KMS-11 (cell line): Measurements from ENCODE around the gene IRF4.

Experiments used
- H2AFZ ChIP-seq: fragments of 200-600 bp; sonication (generic); 2 replicates; pipeline ENCODE4 v1.6.1; 2016; ENCODE audit warnings: antibody characterized with exemption, mixed run types, low read depth
- H3K27ac ChIP-seq: fragments of 200-600 bp; sonication (generic); 2 replicates; pipeline ENCODE4 v1.6.1; 2016; ENCODE audit warnings: mild to moderate bottlenecking, mixed run types
- H3K27me3 ChIP-seq: fragments of 200-600 bp; sonication (generic); 2 replicates; pipeline ENCODE4 v1.6.1; 2017; ENCODE audit warnings: mild to moderate bottlenecking, low read depth, mixed run types, moderate library complexity; ENCODE audit not compliant: insufficient read depth
- H3K36me3 ChIP-seq: fragments of 200-600 bp; sonication (generic); 2 replicates; pipeline ENCODE4 v1.6.1; 2017; ENCODE audit warnings: mild to moderate bottlenecking, mixed run types; ENCODE audit not compliant: insufficient read depth
- H3K4me1 ChIP-seq: fragments of 200-600 bp; sonication (generic); 2 replicates; pipeline ENCODE4 v1.6.1; 2016; ENCODE audit warnings: mild to moderate bottlenecking, low read depth, mixed run types; ENCODE audit not compliant: poor library complexity, severe bottlenecking
- H3K4me2 ChIP-seq: fragments of 200-600 bp; sonication (generic); 2 replicates; pipeline ENCODE4 v1.7.0; 2016; ENCODE audit warnings: mild to moderate bottlenecking, mixed run types
- H3K4me3 ChIP-seq: fragments of 200-600 bp; sonication (generic); IDR thresholded peaks from 2 replicates; pipeline ENCODE4 v1.6.1; 2017; ENCODE audit warnings: low read depth, low read length, mixed read lengths; ENCODE audit not compliant: insufficient read depth
- H3K79me2 ChIP-seq: fragments of 200-600 bp; sonication (generic); 2 replicates; pipeline ENCODE4 v1.6.1; 2016; ENCODE audit warnings: low read depth, mixed run types; ENCODE audit not compliant: insufficient read depth
- H3K9ac ChIP-seq: fragments of 200-600 bp; sonication (generic); 2 replicates; pipeline ENCODE4 v1.6.1; 2016; ENCODE audit warnings: mild to moderate bottlenecking, mixed run types
- H4K20me1 ChIP-seq: fragments of 200-600 bp; sonication (generic); 2 replicates; pipeline ENCODE4 v1.6.1; 2016; ENCODE audit warnings: mild to moderate bottlenecking, mixed run types; ENCODE audit not compliant: insufficient read depth
- TF ChIP-seq, protein P1 (sequence below): fragments of 200-600 bp; sonication (generic); conservative IDR thresholded peaks from 2 replicates; pipeline ENCODE4 v1.6.1; 2017; ENCODE audit warnings: low read depth, mild to moderate bottlenecking, antibody characterized with exemption, low read length, moderate library complexity, mixed read lengths

IRF4 gene

GRCh38 chr6:412146-412886 lies 20.8 kb downstream of the IRF4 start:
- Histone ChIP-seq H3K79me2 (no peaks in the 10 kb centered on the region), H3K4me1 (peaks cover 18% of the 10 kb centered on the region), H3K36me3 (peaks cover 10% of the 10 kb centered on the region; the same call in 1 of the 2 replicates), H3K4me2 (no peak overlapping the region), H3K27me3 (no peaks in the 10 kb centered on the region), H4K20me1 (0 out of 2 replicates have a peak, but pooled peaks cover 10% of the 10 kb centered on the region), H3K9ac (no peak overlapping the region), H3K27ac (peak overlapping the region; percentile 32; the same call in 1 of the 2 replicates), H2AFZ (no peak overlapping the region), H3K4me3 (no peak overlapping the region)
- TF ChIP-seq, protein P1, sequence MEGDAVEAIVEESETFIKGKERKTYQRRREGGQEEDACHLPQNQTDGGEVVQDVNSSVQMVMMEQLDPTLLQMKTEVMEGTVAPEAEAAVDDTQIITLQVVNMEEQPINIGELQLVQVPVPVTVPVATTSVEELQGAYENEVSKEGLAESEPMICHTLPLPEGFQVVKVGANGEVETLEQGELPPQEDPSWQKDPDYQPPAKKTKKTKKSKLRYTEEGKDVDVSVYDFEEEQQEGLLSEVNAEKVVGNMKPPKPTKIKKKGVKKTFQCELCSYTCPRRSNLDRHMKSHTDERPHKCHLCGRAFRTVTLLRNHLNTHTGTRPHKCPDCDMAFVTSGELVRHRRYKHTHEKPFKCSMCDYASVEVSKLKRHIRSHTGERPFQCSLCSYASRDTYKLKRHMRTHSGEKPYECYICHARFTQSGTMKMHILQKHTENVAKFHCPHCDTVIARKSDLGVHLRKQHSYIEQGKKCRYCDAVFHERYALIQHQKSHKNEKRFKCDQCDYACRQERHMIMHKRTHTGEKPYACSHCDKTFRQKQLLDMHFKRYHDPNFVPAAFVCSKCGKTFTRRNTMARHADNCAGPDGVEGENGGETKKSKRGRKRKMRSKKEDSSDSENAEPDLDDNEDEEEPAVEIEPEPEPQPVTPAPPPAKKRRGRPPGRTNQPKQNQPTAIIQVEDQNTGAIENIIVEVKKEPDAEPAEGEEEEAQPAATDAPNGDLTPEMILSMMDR = no peak

DNA sequence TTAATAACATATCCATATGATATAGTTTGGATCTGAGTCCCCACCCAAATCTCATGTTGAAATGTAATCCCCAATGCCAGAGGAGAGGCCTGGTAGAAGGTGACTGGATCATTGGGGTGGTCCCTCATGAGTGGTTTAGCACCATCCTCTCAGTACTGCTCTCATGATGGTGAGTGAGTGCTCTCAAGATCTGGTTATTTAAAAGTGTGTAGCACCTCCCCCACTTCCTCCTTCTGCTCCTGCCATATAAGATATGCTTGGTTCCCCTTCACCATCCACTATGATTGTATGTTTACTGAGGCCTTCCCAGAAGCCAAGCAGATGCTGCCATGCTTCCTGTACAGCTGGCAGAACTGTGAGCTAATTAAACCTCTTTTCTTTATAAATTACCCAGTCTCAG lies 22.9 kb downstream of the IRF4 start:
- Histone ChIP-seq H3K27me3 (no peaks in the 10 kb centered on the region), H3K27ac (peak overlapping the region; percentile 32; the same call in 1 of the 2 replicates), H3K9ac (no peak overlapping the region), H2AFZ (no peak overlapping the region), H3K36me3 (peaks cover under 1% of the 10 kb centered on the region; the same call in 1 of the 2 replicates), H3K4me3 (no peak overlapping the region), H3K4me2 (no peak overlapping the region), H4K20me1 (0 out of 2 replicates have a peak, but pooled peaks cover 7% of the 10 kb centered on the region), H3K79me2 (no peaks in the 10 kb centered on the region), H3K4me1 (peaks cover 18% of the 10 kb centered on the region)
- TF ChIP-seq, protein P1 = no peak

- Histone ChIP-seq H3K27ac (peak overlapping the region; percentile 9; the same call in 1 of the 2 replicates), H4K20me1 (0 out of 2 replicates have a peak, but pooled peaks cover 2% of the 10 kb centered on the region), H3K27me3 (no peaks in the 10 kb centered on the region), H3K36me3 (no peaks in the 10 kb centered on the region), H3K4me1 (peaks cover 18% of the 10 kb centered on the region), H3K4me3 (no peak overlapping the region), H3K79me2 (no peaks in the 10 kb centered on the region), H2AFZ (no peak overlapping the region), H3K4me2 (no peak overlapping the region), H3K9ac (no peak overlapping the region)
- TF ChIP-seq, protein P1 = no peak
Observed at GRCh38 chr6:415087-415486, 23.5 kb downstream of the IRF4 start.

DNA sequence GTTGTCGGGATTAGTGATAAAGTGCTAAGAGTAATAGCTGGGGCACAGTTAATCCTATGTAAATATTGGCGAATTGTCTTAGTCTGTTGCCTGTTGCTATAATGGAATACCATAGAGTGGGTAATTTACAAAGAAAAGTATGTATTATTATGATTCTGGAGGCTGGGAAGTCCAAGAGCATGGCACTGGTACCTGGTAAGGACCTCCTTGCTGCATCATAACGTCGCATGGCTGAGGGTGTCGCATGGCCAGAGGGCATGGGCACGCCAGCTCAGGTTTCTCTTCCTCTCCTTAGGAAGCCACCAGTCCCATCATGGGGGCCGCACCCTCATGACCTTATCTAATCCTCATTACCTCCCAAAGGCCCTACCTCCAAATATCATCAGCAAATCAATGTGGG lies 29.7 kb downstream of the IRF4 start:
- Histone ChIP-seq H3K36me3 (no peaks in the 10 kb centered on the region), H3K27ac (no peak overlapping the region), H3K4me1 (peaks cover 2% of the 10 kb centered on the region), H3K27me3 (no peaks in the 10 kb centered on the region), H3K4me2 (no peak overlapping the region), H4K20me1 (no peaks in the 10 kb centered on the region), H2AFZ (no peak overlapping the region), H3K4me3 (no peak overlapping the region), H3K79me2 (no peaks in the 10 kb centered on the region), H3K9ac (no peak overlapping the region)
- TF ChIP-seq, protein P1 = no peak
